Ammon's horn (tissue), 1 donor: ENCODE data around the gene TMEM151A.

ENCODE experiments used
- DNase-seq: peaks from one replicate; pipeline ENCODE4 v3.0.0-alpha.2; 2016; ENCODE audit warnings: low spot score

Gene TMEM151A

GRCh38 chr11:66283461-66284105 is 8.1 kb upstream of the TMEM151A start:
- no peak for DNase-seq

- no peak for DNase-seq
These were observed 7.1 kb upstream of the TMEM151A start for GRCh38 chr11:66284526-66285078.

GRCh38 chr11:66285250-66285947 is 6.3 kb upstream of the TMEM151A start:
- DNase-seq = no peak

- no peak for DNase-seq
These were observed 5.0 kb upstream of the TMEM151A start for GRCh38 chr11:66286699-66287098.

GRCh38 chr11:66287211-66287888 is 4.3 kb upstream of the TMEM151A start:
- no peak for DNase-seq

GRCh38 chr11:66287889-66288670 is 3.6 kb upstream of the TMEM151A start:
- DNase-seq = no peak

- DNase-seq = peak; percentile 100
These were observed 2.8 kb upstream of the TMEM151A start, which contains the start of gene YIF1A for GRCh38 chr11:66288671-66289547. TSS of gene YIF1A (minus strand) at chr11:66289143. CDS start at chr11:66288985, 158 bp downstream.

GRCh38 chr11:66289548-66290329 is 2.0 kb upstream of the TMEM151A start:
- peak; percentile 67 for DNase-seq

GRCh38 chr11:66290330-66290621 is 1.4 kb upstream of the TMEM151A start:
- DNase-seq = no peak

GRCh38 chr11:66291303-66291705 is 390 bp upstream of the TMEM151A start:
- DNase-seq = no peak

- no peak for DNase-seq
These were observed 1.0 kb downstream of the TMEM151A start for GRCh38 chr11:66292543-66293332.

GRCh38 chr11:66293352-66293751 is 1.7 kb downstream of the TMEM151A start:
- no peak for DNase-seq

GRCh38 chr11:66293777-66294625 is 2.3 kb downstream of the TMEM151A start:
- DNase-seq = no peak

GRCh38 chr11:66294626-66295620 is 3.2 kb downstream of the TMEM151A start:
- no peak for DNase-seq

GRCh38 chr11:66297610-66298009 is 5.9 kb downstream of the TMEM151A start:
- DNase-seq = no peak

- no peak for DNase-seq
These were observed 7.5 kb downstream of the TMEM151A start for GRCh38 chr11:66299186-66299585.

- DNase-seq = no peak
These were observed 11.0 kb downstream of the TMEM151A start for GRCh38 chr11:66302656-66303055.
